ENCODE measurements around the gene DHRS11.

Gene DHRS11

GRCh38 chr17:36611345-36612072 lies 19.8 kb downstream of the DHRS11 start:
- no peak for DNase-seq (ENCODE audit: insufficient read length, low spot score)
- FAIRE-seq, result no peak

- FAIRE-seq, result no peak
- DNase-seq (ENCODE audit: insufficient read length, low spot score), result no peak
Observed at GRCh38 chr17:36612323-36612722, 20.6 kb downstream of the DHRS11 start.

GRCh38 chr17:36613155-36613554 lies 21.5 kb downstream of the DHRS11 start:
- DNase-seq (ENCODE audit: insufficient read length, low spot score) (no peak), FAIRE-seq (no peak)

- FAIRE-seq, result no peak
Observed at GRCh38 chr17:36614081-36614480, 22.4 kb downstream of the DHRS11 start.

GRCh38 chr17:36614933-36615332 lies 23.3 kb downstream of the DHRS11 start:
- no peak for DNase-seq (ENCODE audit: insufficient read length, low spot score)
- no peak for FAIRE-seq

More at GRCh38 chr17:36614081-36614480, 22.4 kb downstream of the DHRS11 start:
- DNase-seq (ENCODE audit: insufficient read length, low spot score), result no peak

- no peak for FAIRE-seq
- DNase-seq (ENCODE audit: insufficient read length, low spot score), result no peak
Observed at GRCh38 chr17:36616061-36617029, 24.7 kb downstream of the DHRS11 start.

- no peak for DNase-seq (ENCODE audit: insufficient read length, low spot score)
Observed at GRCh38 chr17:36617773-36618172, 26.1 kb downstream of the DHRS11 start.

GRCh38 chr17:36623281-36623680 lies 31.6 kb downstream of the DHRS11 start:
- FAIRE-seq (no peak), DNase-seq (ENCODE audit: insufficient read length, low spot score) (no peak)

More at GRCh38 chr17:36617773-36618172, 26.1 kb downstream of the DHRS11 start:
- no peak for FAIRE-seq

- no peak for FAIRE-seq
- no peak for DNase-seq (ENCODE audit: insufficient read length, low spot score)
Observed at GRCh38 chr17:36625188-36625587, 33.5 kb downstream of the DHRS11 start.

GRCh38 chr17:36627101-36627500 lies 35.4 kb downstream of the DHRS11 start:
- no peak for DNase-seq (ENCODE audit: insufficient read length, low spot score)
- no peak for FAIRE-seq

GRCh38 chr17:36628576-36628975 lies 36.9 kb downstream of the DHRS11 start:
- no peak for DNase-seq (ENCODE audit: insufficient read length, low spot score)
- FAIRE-seq, result no peak

- no peak for FAIRE-seq
Observed at GRCh38 chr17:36629252-36629847, 37.7 kb downstream of the DHRS11 start.

GRCh38 chr17:36629970-36630502 lies 38.4 kb downstream of the DHRS11 start:
- FAIRE-seq, result no peak
- DNase-seq (ENCODE audit: insufficient read length, low spot score), result no peak

More at GRCh38 chr17:36629252-36629847, 37.7 kb downstream of the DHRS11 start:
- peak; percentile 80 for DNase-seq (ENCODE audit: insufficient read length, low spot score)

- FAIRE-seq (no peak), DNase-seq (ENCODE audit: insufficient read length, low spot score) (no peak)
Observed at GRCh38 chr17:36631022-36631421, 39.3 kb downstream of the DHRS11 start.

- FAIRE-seq, result no peak
- DNase-seq (ENCODE audit: insufficient read length, low spot score), result no peak
Observed at GRCh38 chr17:36632916-36633771, 41.5 kb downstream of the DHRS11 start.

GRCh38 chr17:36640346-36640745 lies 48.7 kb downstream of the DHRS11 start:
- no peak for FAIRE-seq

GRCh38 chr17:36640836-36641235 lies 49.2 kb downstream of the DHRS11 start:
- DNase-seq (ENCODE audit: insufficient read length, low spot score) (no peak), FAIRE-seq (no peak)

More at GRCh38 chr17:36640346-36640745, 48.7 kb downstream of the DHRS11 start:
- DNase-seq (ENCODE audit: insufficient read length, low spot score), result no peak

- FAIRE-seq (no peak), DNase-seq (ENCODE audit: insufficient read length, low spot score) (no peak)
Observed at GRCh38 chr17:36641331-36641876, 49.7 kb downstream of the DHRS11 start.
